ENCODE results near the gene ACCSL.

ACCSL gene

GRCh38 chr11:44065161-44065661 is 17.4 kb downstream of the ACCSL start:
- H3K4me3 ChIP-seq (replicated peaks; ENCODE audit: low read depth, low read length): no peak overlapping the region; the same call in 1 of the 2 replicates
- no peaks in the 10 kb centered on the region for H3K27me3 ChIP-seq (replicated peaks; ENCODE audit: control insufficient read depth, insufficient read depth, low read length)
- no peak for DNase-seq (ENCODE audit: extremely low read depth, insufficient read length)
- H3K36me3 ChIP-seq (ENCODE audit: control insufficient read depth, insufficient read depth, low read length): no peaks in the 10 kb centered on the region
- no peak for TF ChIP-seq CTCF (IDR thresholded peaks at IDR 0.05; ENCODE audit: insufficient read depth, low read length, poor library complexity, severe bottlenecking)

GRCh38 chr11:44065841-44066731 is 18.3 kb downstream of the ACCSL start, which contains the start of gene ACCS:
ACCS (plus strand) TSS chr11:44066270; CDS start chr11:44067628, 1,358 bp downstream.
- no peaks in the 10 kb centered on the region for H3K27me3 ChIP-seq (replicated peaks; ENCODE audit: control insufficient read depth, insufficient read depth, low read length)
- TF ChIP-seq CTCF (IDR thresholded peaks at IDR 0.05; ENCODE audit: insufficient read depth, low read length, poor library complexity, severe bottlenecking): peak; percentile 75
- peak; percentile 88 for DNase-seq (ENCODE audit: extremely low read depth, insufficient read length)
- H3K36me3 ChIP-seq (ENCODE audit: control insufficient read depth, insufficient read depth, low read length): no peaks in the 10 kb centered on the region
- peak within 1 kb of the TSS; percentile 72 for H3K4me3 ChIP-seq (replicated peaks; ENCODE audit: low read depth, low read length)

GRCh38 chr11:44066732-44067141 is 19.0 kb downstream of the ACCSL start:
- peak overlapping the region; percentile 72 for H3K4me3 ChIP-seq (replicated peaks; ENCODE audit: low read depth, low read length)
- H3K27me3 ChIP-seq (replicated peaks; ENCODE audit: control insufficient read depth, insufficient read depth, low read length): no peaks in the 10 kb centered on the region
- no peak for TF ChIP-seq CTCF (IDR thresholded peaks at IDR 0.05; ENCODE audit: insufficient read depth, low read length, poor library complexity, severe bottlenecking)
- DNase-seq (ENCODE audit: extremely low read depth, insufficient read length): no peak
- H3K36me3 ChIP-seq (ENCODE audit: control insufficient read depth, insufficient read depth, low read length): no peaks in the 10 kb centered on the region

- no peaks in the 10 kb centered on the region for H3K36me3 ChIP-seq (ENCODE audit: control insufficient read depth, insufficient read depth, low read length)
- DNase-seq (ENCODE audit: extremely low read depth, insufficient read length): no peak
- no peak overlapping the region for H3K4me3 ChIP-seq (replicated peaks; ENCODE audit: low read depth, low read length)
- no peaks in the 10 kb centered on the region for H3K27me3 ChIP-seq (replicated peaks; ENCODE audit: control insufficient read depth, insufficient read depth, low read length)
- no peak for TF ChIP-seq CTCF (IDR thresholded peaks at IDR 0.05; ENCODE audit: insufficient read depth, low read length, poor library complexity, severe bottlenecking)
Observed at GRCh38 chr11:44067266-44067665, 19.5 kb downstream of the ACCSL start.

- H3K36me3 ChIP-seq (ENCODE audit: control insufficient read depth, insufficient read depth, low read length): no peaks in the 10 kb centered on the region
- TF ChIP-seq CTCF (IDR thresholded peaks at IDR 0.05; ENCODE audit: insufficient read depth, low read length, poor library complexity, severe bottlenecking): no peak
- H3K27me3 ChIP-seq (replicated peaks; ENCODE audit: control insufficient read depth, insufficient read depth, low read length): no peaks in the 10 kb centered on the region
- no peak overlapping the region for H3K4me3 ChIP-seq (replicated peaks; ENCODE audit: low read depth, low read length)
- no peak for DNase-seq (ENCODE audit: extremely low read depth, insufficient read length)
Observed at GRCh38 chr11:44068180-44068579, 20.4 kb downstream of the ACCSL start.

All from GM06990 (cell line).